GM12878 (cell line): ENCODE results near the gene LRIG2. TPM values are rescaled to one million over a fixed set of nuclear protein-coding genes. Genes with fewer than 3 reads are reported as not detected.

ENCODE experiments used
- BCL3 ChIP-seq: IDR thresholded peaks from 2 replicates; pipeline ENCODE4 v1.6.1; 2011; ENCODE audit warnings: borderline replicate concordance, low read depth, mild to moderate bottlenecking, moderate library complexity, low read length; ENCODE audit not compliant: insufficient read depth, poor library complexity, severe bottlenecking
- CHD1 ChIP-seq: IDR thresholded peaks from 2 replicates; pipeline ENCODE4 v1.6.1; 2012; ENCODE audit warnings: low read depth, low read length, improper control_type of control experiment
- E2F4 ChIP-seq: IDR thresholded peaks from 2 replicates; pipeline ENCODE4 v1.6.1; 2012; ENCODE audit warnings: low read depth, low read length, improper control_type of control experiment
- GABPA ChIP-seq: IDR thresholded peaks from 2 replicates; pipeline ENCODE4 v1.6.1; 2014; ENCODE audit warnings: antibody characterized with exemption, low read depth, mild to moderate bottlenecking, inconsistent platforms
- KLF5 ChIP-seq: fragments of 450-650 bp; IDR thresholded peaks from 2 replicates; pipeline ENCODE4 v1.6.1; 2014; ENCODE audit warnings: mild to moderate bottlenecking; ENCODE audit not compliant: partially characterized antibody
- MTA2 ChIP-seq: fragments of 450-650 bp; IDR thresholded peaks from 2 replicates; pipeline ENCODE4 v1.6.1; 2016; ENCODE audit warnings: low read depth, mild to moderate bottlenecking, moderate library complexity
- NR2F1 ChIP-seq: fragments of 450-650 bp; conservative IDR thresholded peaks from 2 replicates; pipeline ENCODE4 v1.6.1; 2017; ENCODE audit warnings: mild to moderate bottlenecking
- PRDM15 ChIP-seq: fragments of 450-650 bp; formaldehyde crosslinking; IDR thresholded peaks from 2 replicates; pipeline ENCODE4 v1.4.0; 2020; ENCODE audit warnings: mild to moderate bottlenecking, moderate library complexity
- RAD51 ChIP-seq: fragments of 450-650 bp; IDR thresholded peaks from 2 replicates; pipeline ENCODE4 v1.6.1; 2016; ENCODE audit warnings: moderate library complexity, mild to moderate bottlenecking, inconsistent platforms
- REST ChIP-seq: IDR thresholded peaks from 2 replicates; pipeline ENCODE4 v1.6.1; 2012; ENCODE audit warnings: mild to moderate bottlenecking, low read depth, low read length
- SP1 ChIP-seq: IDR thresholded peaks from one replicate; pipeline ENCODE4 v1.6.1; 2011; ENCODE audit warnings: low read depth, low read length
- SUPT20H ChIP-seq: IDR thresholded peaks from 2 replicates; pipeline ENCODE4 v1.6.1; 2011; ENCODE audit warnings: low read depth, mild to moderate bottlenecking, low read length, moderate library complexity, borderline replicate concordance; ENCODE audit not compliant: control insufficient read depth
- YY1 ChIP-seq: IDR thresholded peaks from 2 replicates; pipeline ENCODE4 v1.6.1; 2011; ENCODE audit warnings: low read depth, mild to moderate bottlenecking, low read length
- ZBTB4 ChIP-seq: fragments of 450-650 bp; formaldehyde crosslinking; IDR thresholded peaks from 2 replicates; pipeline ENCODE4 v1.4.0; 2022; ENCODE audit warnings: mild to moderate bottlenecking, moderate library complexity
- ZNF24 ChIP-seq: fragments of 450-650 bp; IDR thresholded peaks from 2 replicates; pipeline ENCODE4 v1.6.1; 2017; ENCODE audit warnings: antibody characterized with exemption, mild to moderate bottlenecking
- ZNF622 ChIP-seq: fragments of 450-650 bp; IDR thresholded peaks from 2 replicates; pipeline ENCODE4 v1.6.1; 2017; ENCODE audit warnings: mild to moderate bottlenecking, inconsistent platforms
- polyA plus RNA-seq, 11 experiments: library from polyadenylated mRNA; depleted of rRNA in 4 of 11; unstranded in 6 of 11; stranded (reverse) in 5 of 11; fragments of >200 nt; fragmentation: Nextera tagmentation in 4 of 11; fragmentation: Illumina TruSeq in 1 of 11; extraction: Ambion mirVana in 4 of 11; extraction: Trizol in 1 of 11; gene quantifications; 1 replicate in 1 of 11; 2 replicates in 10 of 11; pipeline versions ENCODE4 v1.2.1 to v1.2.3, GENCODE V29; 2011 to 2016; ENCODE audit warnings: inconsistent platforms in 2 of 11, missing spikeins in 2 of 11, low read depth in 1 of 11
- total RNA-seq, 4 experiments: library from RNA; depleted of rRNA in 3 of 4; stranded (reverse); fragments of >200 nt in 3 of 4; fragmentation: Illumina TruSeq in 1 of 4; extraction: Trizol in 1 of 4; gene quantifications; 2 replicates each; pipeline versions ENCODE4 v1.2.1 to v1.2.3, GENCODE V29; 2013 to 2021

LRIG2 gene
- total and polyA plus RNA-seq, 10 of the 15 experiments (the other 5 are each of a cell fraction or from before 2014, with no cell fraction given), result 0.77 to 11.8 (median 5.1) TPM

- TF ChIP-seq GABPA (peak; percentile 66; the same call in 1 of the 2 replicates), RAD51 (no peak), ZBTB4 (CRISPR knock-in tag) (no peak), YY1 (no peak), REST (no peak), MTA2 (peak; percentile 77), E2F4 (no peak), PRDM15 (CRISPR knock-in tag) (no peak), ZNF24 (no peak), ZNF622 (no peak), SP1 (no peak), CHD1 (no peak), NR2F1 (0 out of 2 replicates have a peak, but pooled peaks have one; percentile 55), SUPT20H (no peak), BCL3 (peak; percentile 41), KLF5 (no peak)
Observed at GRCh38 chr1:113031171-113031933, 41.6 kb upstream of the LRIG2 start (continued).
